ENCODE measurements around the gene TTN.

Gene TTN

GRCh38 chr2:178650554-178650953, 156.7 kb downstream of the TTN start:
- DNase-seq = no peak

GRCh38 chr2:178644919-178645318, 162.3 kb downstream of the TTN start:
- no peak for DNase-seq

- DNase-seq = no peak
These were observed 165.7 kb downstream of the TTN start for GRCh38 chr2:178641498-178641897.

GRCh38 chr2:178635897-178636296, 171.3 kb downstream of the TTN start:
- no peak for DNase-seq

GRCh38 chr2:178632729-178633128, 174.5 kb downstream of the TTN start:
- DNase-seq = no peak

GRCh38 chr2:178630581-178630980, 176.6 kb downstream of the TTN start:
- no peak for DNase-seq

- DNase-seq = no peak
These were observed 177.8 kb downstream of the TTN start for GRCh38 chr2:178629463-178629862.

- DNase-seq = no peak
These were observed 178.6 kb downstream of the TTN start for GRCh38 chr2:178628605-178629004.

- no peak for DNase-seq
These were observed 179.8 kb downstream of the TTN start for GRCh38 chr2:178627401-178627800.

GRCh38 chr2:178615969-178616368, 191.3 kb downstream of the TTN start:
- DNase-seq = no peak

GRCh38 chr2:178602901-178603300, 204.3 kb downstream of the TTN start:
- no peak for DNase-seq

- no peak for DNase-seq
These were observed 214.6 kb downstream of the TTN start for GRCh38 chr2:178592655-178593054.

GRCh38 chr2:178589335-178589734, 217.9 kb downstream of the TTN start:
- no peak for DNase-seq

- no peak for DNase-seq
These were observed 222.6 kb downstream of the TTN start for GRCh38 chr2:178584666-178585065.

- DNase-seq = no peak
These were observed 228.2 kb downstream of the TTN start for GRCh38 chr2:178579006-178579405.

- no peak for DNase-seq
These were observed 232.4 kb downstream of the TTN start for GRCh38 chr2:178574789-178575188.

GRCh38 chr2:178568227-178568626, 239.0 kb downstream of the TTN start:
- no peak for DNase-seq

GRCh38 chr2:178553047-178553446, 254.2 kb downstream of the TTN start:
- no peak for DNase-seq

GRCh38 chr2:178550352-178550751, 256.9 kb downstream of the TTN start:
- no peak for DNase-seq

- DNase-seq = no peak
These were observed 264.7 kb downstream of the TTN start for GRCh38 chr2:178542569-178542968.

GRCh38 chr2:178542161-178542560, 265.1 kb downstream of the TTN start:
- DNase-seq = no peak

- DNase-seq = no peak
These were observed 271.2 kb downstream of the TTN start for GRCh38 chr2:178536037-178536436.

GRCh38 chr2:178531168-178531567, 276.1 kb downstream of the TTN start:
- no peak for DNase-seq

- DNase-seq = no peak
These were observed 276.5 kb downstream of the TTN start for GRCh38 chr2:178530625-178531142.

- no peak for DNase-seq
These were observed 277.1 kb downstream of the TTN start for GRCh38 chr2:178530131-178530530.

All from right kidney (tissue), 1 donor.